Articular chondrocyte of knee joint (primary cell): Measurements from ENCODE around the gene PSMB9. TPM values are rescaled to one million over a fixed set of nuclear protein-coding genes. Genes with fewer than 3 reads are reported as not detected.

ENCODE experiments used
- small RNA-seq: library from RNA; depleted of rRNA; stranded (forward); fragments of <200 nt; gene quantifications from one replicate; pipeline ENCODE3, GENCODE V24; 2012
- total RNA-seq: library from RNA; depleted of rRNA; stranded (reverse); fragments of >200 nt; gene quantifications from 2 replicates; pipeline ENCODE4 v1.2.3, GENCODE V29; 2012

The PSMB9 gene
- 19.3 and 23.8 TPM in 2 replicates for total RNA-seq

DNA sequence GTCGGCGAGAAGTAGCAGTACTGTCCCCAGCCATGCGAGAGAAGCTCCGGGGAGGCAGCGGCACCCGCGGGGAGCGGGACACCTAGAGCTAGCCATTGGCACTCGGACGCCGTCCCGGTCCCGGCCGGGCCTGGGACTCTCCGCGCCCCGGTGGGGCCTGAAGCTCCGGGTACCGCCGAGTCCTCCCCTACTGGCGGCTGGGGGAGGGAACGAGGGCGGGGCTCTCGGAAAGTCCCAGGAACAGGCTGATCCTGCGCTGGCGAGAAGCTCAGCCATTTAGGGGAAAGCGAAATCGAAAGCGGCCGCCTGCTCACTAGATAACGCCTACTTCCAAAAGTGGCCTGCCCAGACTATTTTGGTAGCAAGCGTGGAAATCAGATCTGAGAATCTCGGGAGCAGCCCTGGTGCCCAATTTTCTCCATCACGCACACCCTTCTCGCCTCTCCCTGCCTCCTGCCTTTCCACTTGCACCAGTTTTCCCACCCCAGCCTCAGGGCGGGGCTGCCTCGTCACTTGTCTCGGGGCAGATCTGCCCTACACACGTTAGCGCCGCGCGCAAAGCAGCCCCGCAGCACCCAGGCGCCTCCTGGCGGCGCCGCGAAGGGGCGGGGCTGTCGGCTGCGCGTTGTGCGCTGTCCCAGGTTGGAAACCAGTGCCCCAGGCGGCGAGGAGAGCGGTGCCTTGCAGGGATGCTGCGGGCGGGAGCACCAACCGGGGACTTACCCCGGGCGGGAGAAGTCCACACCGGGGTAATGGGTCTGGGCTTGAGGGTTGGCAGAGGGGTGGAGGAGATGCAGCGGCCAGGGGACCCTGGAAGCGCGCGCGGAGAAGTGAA is at the start of gene PSMB9, which contains the start of gene TAP1:
Gene PSMB9 (plus strand): TSS at position 652 of the 835 bp plus-strand sequence. CDS start 38 bp downstream, at position 690.
Gene TAP1 (minus strand): TSS at position 164 of the 835 bp plus-strand sequence. CDS start 68 bp downstream, at position 96.

DNA sequence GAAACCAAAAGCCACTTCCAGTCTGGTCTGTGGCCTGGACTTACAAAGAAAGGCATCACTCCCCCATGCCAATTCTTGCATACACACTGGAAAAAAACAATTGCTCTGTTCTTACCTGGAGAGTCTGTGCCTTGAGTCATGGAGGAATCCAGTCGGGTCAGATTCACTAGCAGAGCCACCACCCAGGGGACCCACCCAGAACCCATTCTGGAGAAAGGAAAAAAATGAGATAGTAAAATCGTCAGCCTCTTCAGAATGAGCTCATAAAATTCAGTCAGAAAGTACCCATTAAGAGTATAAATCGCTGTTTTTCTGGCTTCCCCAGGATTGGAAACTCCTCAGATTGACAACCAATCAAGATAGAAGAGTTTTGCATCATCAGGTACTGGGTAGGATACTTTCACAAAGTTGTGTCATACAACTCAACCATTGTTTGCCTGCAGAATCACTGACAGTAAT is 37.2 kb upstream of the PSMB9 start, which contains the start of gene HLA-DOB:
Gene HLA-DOB (minus strand): TSS at position 257 of the 459 bp plus-strand sequence. CDS start 51 bp downstream, at position 206.

DNA sequence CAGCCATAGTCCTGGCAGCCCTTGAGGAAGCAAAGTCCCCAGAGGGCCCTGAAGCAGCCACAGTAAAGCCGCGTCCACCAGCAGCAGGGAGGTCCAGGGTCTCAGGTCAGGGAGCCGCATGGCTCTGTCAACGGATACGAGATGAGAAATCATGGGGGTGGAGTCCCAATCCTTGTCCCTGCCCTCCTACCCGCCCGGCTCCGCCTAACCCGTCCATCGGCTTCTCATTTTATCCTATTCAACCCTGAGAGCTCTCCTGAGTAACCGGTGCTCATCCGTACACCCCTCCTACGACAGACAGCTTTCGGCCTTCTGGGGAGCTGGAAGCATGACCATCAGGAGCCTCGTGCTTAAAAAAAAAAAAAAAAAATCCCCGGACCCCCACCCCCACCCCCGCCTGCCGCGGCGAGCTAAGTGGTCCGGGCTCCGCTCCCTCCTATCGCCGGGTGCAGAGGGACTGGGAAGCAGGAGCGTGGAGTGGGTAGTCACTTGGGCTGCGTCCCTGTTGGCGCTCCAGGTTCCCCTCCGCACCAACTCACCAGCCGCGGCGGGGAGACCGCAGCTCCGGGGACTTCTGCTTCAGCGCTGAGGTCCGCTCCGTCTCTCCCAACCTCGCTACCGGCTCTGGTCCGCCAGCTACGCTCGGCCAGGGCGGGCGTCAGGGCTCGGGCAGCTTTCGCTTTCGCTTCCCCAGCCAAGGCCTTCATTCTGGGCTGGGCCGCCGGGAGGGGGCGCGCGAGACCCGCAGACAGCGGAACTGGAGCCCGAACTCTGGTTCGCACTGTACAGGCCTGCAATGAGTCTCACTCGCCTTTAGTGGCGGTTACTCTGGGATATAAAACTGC is 15.7 kb upstream of the PSMB9 start, which contains the start of gene TAP2:
Gene TAP2 (minus strand): TSS at position 626 of the 845 bp plus-strand sequence. CDS start 506 bp downstream, at position 120.

DNA sequence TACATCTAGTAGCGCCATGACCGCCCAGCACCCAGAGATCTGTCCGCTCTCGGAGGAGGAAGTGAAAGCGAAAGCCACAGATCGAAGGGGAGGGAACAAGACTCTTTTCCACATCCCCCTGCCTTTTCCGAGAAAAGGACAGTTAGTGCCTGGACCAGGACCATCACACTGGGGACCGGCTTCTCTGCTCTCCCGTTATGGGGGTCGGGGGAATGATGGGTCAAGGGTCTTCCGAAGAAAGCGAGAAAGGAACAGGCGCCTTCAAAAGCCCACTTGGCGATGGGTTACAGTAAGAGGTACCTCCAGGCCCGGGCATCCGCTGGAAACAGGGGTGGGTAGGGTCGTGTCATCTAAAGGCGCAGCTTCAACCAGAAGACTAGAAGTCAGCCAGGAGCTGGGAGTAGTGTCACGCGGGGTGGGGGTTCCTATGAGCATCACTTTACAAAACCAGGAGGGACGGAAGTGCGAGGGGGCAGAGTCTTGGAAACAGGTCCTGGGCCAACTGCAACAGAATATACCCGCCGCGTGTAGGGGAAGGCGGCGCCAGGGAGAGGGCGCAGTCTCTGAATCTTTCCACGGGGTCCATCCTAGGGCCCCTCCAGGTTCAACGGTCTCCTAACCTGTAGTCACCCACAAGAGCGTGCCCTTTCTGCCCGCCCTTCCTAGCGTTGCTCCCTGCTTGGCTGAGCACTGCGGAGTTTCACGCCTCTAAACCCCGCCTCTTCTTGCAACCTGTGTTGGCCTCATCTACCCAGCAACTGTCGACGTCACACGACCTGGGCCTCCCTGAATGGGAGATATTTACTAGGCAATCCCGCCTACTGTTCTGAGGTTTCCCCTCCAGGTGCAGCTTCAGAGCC is 9.8 kb upstream of the PSMB9 start, which contains the start of gene PSMB8:
Gene PSMB8 (minus strand): TSS at position 69 of the 860 bp plus-strand sequence. CDS start 51 bp downstream, at position 18.

Small RNA genes lying within 50 kb of the gene (small RNA-seq; reads per million reads assigned to genes)
- not detected for gene HLA-Z

Other genes with a start within 250 kb of the PSMB9 start
- not detected in 2 replicates for gene HLA-DQA1, start 216.8 kb upstream of the PSMB9 start, total RNA-seq
- gene HLA-DQB1, start 187.5 kb upstream of the PSMB9 start, total RNA-seq, result 0.32 TPM in 1 of 2 replicates, not detected in the other
- gene HLA-DQA2, start 112.8 kb upstream of the PSMB9 start, total RNA-seq, result not detected in 2 replicates
- not detected in 2 replicates for gene HLA-DQB2, start 90.7 kb upstream of the PSMB9 start, total RNA-seq
- 0.32 TPM in 1 of 2 replicates, not detected in the other for gene HLA-DOB, start 37.2 kb upstream of the PSMB9 start, total RNA-seq
- 10.5 and 17.1 TPM in 2 replicates for gene TAP2, start 15.5 kb upstream of the PSMB9 start, total RNA-seq
- gene PSMB8, start 10.1 kb upstream of the PSMB9 start, total RNA-seq, result 58.8 and 68.6 TPM in 2 replicates
- gene TAP1, start 488 bp upstream of the PSMB9 start, total RNA-seq, result 25.0 and 34.9 TPM in 2 replicates
- gene HLA-DMB, start 86.8 kb downstream of the PSMB9 start, total RNA-seq, result 0.11 TPM in 1 of 2 replicates, not detected in the other
- gene HLA-DMA, start 98.9 kb downstream of the PSMB9 start, total RNA-seq, result 6.0 and 8.6 TPM in 2 replicates
- gene BRD2, start 114.4 kb downstream of the PSMB9 start, total RNA-seq, result 133 and 138 TPM in 2 replicates
- gene HLA-DOA, start 155.4 kb downstream of the PSMB9 start, total RNA-seq, result 0.11 TPM in 1 of 2 replicates, not detected in the other
- gene HLA-DPA1, start 219.5 kb downstream of the PSMB9 start, total RNA-seq, result 7.6 and 11.9 TPM in 2 replicates
- 21.0 and 34.6 TPM in 2 replicates for gene HLA-DPB1, start 221.8 kb downstream of the PSMB9 start, total RNA-seq